DMS114 treated with DMSO at 0.1 percent for 48 hours (cell line): Measurements from ENCODE around the gene ADAM33.

Experiments
- DNase-seq: peaks from one replicate; lab custom pipeline; 2025; ENCODE audit not compliant: unreplicated experiment; lab: John Stamatoyannopoulos, UW

Gene ADAM33

GRCh38 chr20:3667434-3668037 lies 14.3 kb downstream of the ADAM33 start:
- DNase-seq: no peak

- no peak for DNase-seq
These were observed 18.0 kb downstream of the ADAM33 start for GRCh38 chr20:3663858-3664257.

GRCh38 chr20:3663031-3663701 lies 18.6 kb downstream of the ADAM33 start, which contains the start of gene GFRA4:
Gene GFRA4 (minus strand): TSS chr20:3663399. CDS start chr20:3663399, 0 bp downstream.
- no peak for DNase-seq

- DNase-seq: no peak
These were observed 19.8 kb downstream of the ADAM33 start for GRCh38 chr20:3661814-3662665.

GRCh38 chr20:3661060-3661813 lies 20.6 kb downstream of the ADAM33 start:
- no peak for DNase-seq

- DNase-seq: no peak
These were observed 21.3 kb downstream of the ADAM33 start for GRCh38 chr20:3660262-3661059.

GRCh38 chr20:3659492-3660261 lies 22.1 kb downstream of the ADAM33 start:
- DNase-seq: no peak

GRCh38 chr20:3658716-3659491 lies 22.9 kb downstream of the ADAM33 start:
- DNase-seq: no peak

GRCh38 chr20:3658019-3658715 lies 23.6 kb downstream of the ADAM33 start:
- no peak for DNase-seq

GRCh38 chr20:3655131-3655405 lies 26.7 kb downstream of the ADAM33 start:
- DNase-seq: no peak

- DNase-seq: no peak
These were observed 27.3 kb downstream of the ADAM33 start for GRCh38 chr20:3654326-3655130.

- DNase-seq: no peak
These were observed 27.9 kb downstream of the ADAM33 start for GRCh38 chr20:3653921-3654320.

GRCh38 chr20:3652676-3653596 lies 28.9 kb downstream of the ADAM33 start:
- DNase-seq: no peak

GRCh38 chr20:3652221-3652620 lies 29.6 kb downstream of the ADAM33 start:
- DNase-seq: no peak

- DNase-seq: no peak
These were observed 30.4 kb downstream of the ADAM33 start for GRCh38 chr20:3651204-3651962.

- DNase-seq: no peak
These were observed 32.9 kb downstream of the ADAM33 start for GRCh38 chr20:3648951-3649350.
